HepG2 (cell line): ENCODE data around the gene SPRED2. TPM values are rescaled to one million over a fixed set of nuclear protein-coding genes. Genes with fewer than 3 reads are reported as not detected.

ENCODE experiments used
- CSRNP2 ChIP-seq: sonication (generic); formaldehyde crosslinking; conservative IDR thresholded peaks from 2 replicates; pipeline ENCODE4 v1.8.0; 2022; ENCODE audit warnings: low read depth, missing genetic modification reagents
- E2F5 ChIP-seq: sonication (generic); formaldehyde crosslinking; conservative IDR thresholded peaks from 2 replicates; pipeline ENCODE4 v1.4.0; 2020; ENCODE audit warnings: missing genetic modification reagents
- FOXA1 ChIP-seq, 2 experiments: fragments of 450-650 bp in 1 of 2; sonication (generic) in 1 of 2; formaldehyde crosslinking in 1 of 2; IDR thresholded peaks; 2 replicates each; pipeline versions ENCODE4 v1.4.0 to v1.6.1; 2016 to 2020; ENCODE audit warnings: missing genetic modification reagents in 1 of 2
- GABPB1 ChIP-seq: IDR thresholded peaks from 2 replicates; pipeline ENCODE4 v1.6.1; 2016; ENCODE audit warnings: mild to moderate bottlenecking, missing genetic modification reagents, moderate library complexity, missing compliant biosample characterization
- GATA4 ChIP-seq: sonication (generic); IDR thresholded peaks from 2 replicates; pipeline ENCODE4 v1.6.1; 2016; ENCODE audit warnings: antibody characterized with exemption, low read depth, borderline replicate concordance
- HMGXB3 ChIP-seq: sonication (generic); formaldehyde crosslinking; IDR thresholded peaks from 2 replicates; pipeline ENCODE4 v1.4.0; 2020; ENCODE audit warnings: missing genetic modification reagents, borderline replicate concordance
- JDP2 ChIP-seq: sonication (generic); formaldehyde crosslinking; IDR thresholded peaks from 2 replicates; pipeline ENCODE4 v1.8.1; 2022; ENCODE audit warnings: missing genetic modification reagents, borderline replicate concordance
- JUND ChIP-seq: sonication (generic); formaldehyde crosslinking; IDR thresholded peaks from 2 replicates; pipeline ENCODE4 v1.8.0; 2022; ENCODE audit warnings: mild to moderate bottlenecking, missing genetic modification reagents
- MEIS1 ChIP-seq: sonication (generic); formaldehyde crosslinking; IDR thresholded peaks from 2 replicates; pipeline ENCODE4 v1.9.0; 2021; ENCODE audit warnings: mild to moderate bottlenecking, missing genetic modification reagents, moderate library complexity, borderline replicate concordance
- MLLT10 ChIP-seq: sonication (generic); formaldehyde crosslinking; IDR thresholded peaks from 2 replicates; pipeline ENCODE4 v1.4.0; 2020; ENCODE audit warnings: missing genetic modification reagents
- MLX ChIP-seq: IDR thresholded peaks from 2 replicates; pipeline ENCODE4 v1.6.1; 2016
- MTERF4 ChIP-seq: sonication (generic); formaldehyde crosslinking; IDR thresholded peaks from 2 replicates; pipeline ENCODE4 v1.8.0; 2023; ENCODE audit warnings: mild to moderate bottlenecking, missing genetic modification reagents
- RARA ChIP-seq: IDR thresholded peaks from 2 replicates; pipeline ENCODE4 v1.6.1; 2016; ENCODE audit warnings: missing genetic modification reagents, missing compliant biosample characterization
- SKI ChIP-seq: fragments of 450-650 bp; IDR thresholded peaks from one replicate; pipeline ENCODE4 v1.6.1; 2018; ENCODE audit warnings: mild to moderate bottlenecking; ENCODE audit not compliant: partially characterized antibody
- TARDBP ChIP-seq: sonication (generic); formaldehyde crosslinking; IDR thresholded peaks from 2 replicates; pipeline ENCODE4 v1.8.0; 2022; ENCODE audit warnings: mild to moderate bottlenecking, missing genetic modification reagents
- TRIM24 ChIP-seq: sonication (generic); formaldehyde crosslinking; IDR thresholded peaks from 2 replicates; pipeline ENCODE4 v1.8.0; 2022; ENCODE audit warnings: mild to moderate bottlenecking, missing genetic modification reagents
- ZNF205 ChIP-seq: IDR thresholded peaks from 2 replicates; pipeline ENCODE4 v1.6.1; 2018; ENCODE audit warnings: missing biosample characterization, missing genetic modification reagents
- ZNF282 ChIP-seq: fragments of 450-650 bp; IDR thresholded peaks from 2 replicates; pipeline ENCODE4 v1.6.1; 2018; ENCODE audit not compliant: partially characterized antibody
- ZNF720 ChIP-seq: sonication (generic); formaldehyde crosslinking; IDR thresholded peaks from 2 replicates; pipeline ENCODE4 v1.4.0; 2020; ENCODE audit warnings: missing genetic modification reagents
- ZNF740 ChIP-seq: sonication (generic); formaldehyde crosslinking; IDR thresholded peaks from 2 replicates; pipeline ENCODE4 v1.4.0; 2020; ENCODE audit warnings: missing genetic modification reagents
- ZNF761 ChIP-seq: sonication (generic); formaldehyde crosslinking; conservative IDR thresholded peaks from 2 replicates; pipeline ENCODE4 v1.4.0; 2020; ENCODE audit warnings: mild to moderate bottlenecking, missing genetic modification reagents
- ZSCAN20 ChIP-seq: sonication (generic); formaldehyde crosslinking; IDR thresholded peaks from 2 replicates; pipeline ENCODE4 v1.4.0; 2020; ENCODE audit warnings: missing genetic modification reagents, mild to moderate bottlenecking, borderline replicate concordance
- polyA plus RNA-seq, 8 experiments: library from polyadenylated mRNA; depleted of rRNA in 3 of 8; stranded (reverse) in 7 of 8; unstranded in 1 of 8; fragments of >200 nt; fragmentation: Illumina TruSeq in 4 of 8; extraction: Trizol in 4 of 8; gene quantifications; 2 replicates each; pipeline versions ENCODE4 v1.2.1 to v1.2.3, GENCODE V29; 2011 to 2016; ENCODE audit warnings: low read depth in 4 of 8, missing spikeins in 1 of 8, mixed read lengths in 1 of 8; ENCODE audit not compliant: insufficient read depth in 1 of 8
- total RNA-seq, 5 experiments: library from RNA; depleted of rRNA; stranded (reverse); fragments of >200 nt; fragmentation: Illumina TruSeq; extraction: Trizol; gene quantifications; 2 replicates each; pipeline ENCODE4 v1.2.3, GENCODE V29; 2016; ENCODE audit warnings: low read depth in 1 of 5

SPRED2 gene
- total and polyA plus RNA-seq, 2 of the 13 experiments (the other 11 are each of a cell fraction or from before 2014, with no cell fraction given), result 13.0 to 37.0 TPM

- TF ChIP-seq HMGXB3 (CRISPR knock-in tag) (peak; percentile 78; the same call in 1 of the 2 replicates), JUND (CRISPR knock-in tag) (peak; percentile 85), RARA (CRISPR knock-in tag) (peak; percentile 96), CSRNP2 (CRISPR knock-in tag) (no peak), ZNF740 (no peak), TARDBP (CRISPR knock-in tag) (peak; percentile 99), MTERF4 (CRISPR knock-in tag) (no peak), JDP2 (CRISPR knock-in tag) (no peak; the same call in 1 of the 2 replicates), FOXA1 (IDR thresholded peaks at IDR 0.05) (peak; percentile 100), FOXA1 (CRISPR knock-in tag; IDR thresholded peaks at IDR 0.05) (peak; percentile 100), GABPB1 (CRISPR knock-in tag) (peak; percentile 39; the same call in 1 of the 2 replicates), MLLT10 (CRISPR knock-in tag) (no peak), ZNF282 (no peak), ZNF761 (CRISPR knock-in tag) (peak; percentile 95), ZSCAN20 (peak; percentile 99), E2F5 (no peak), MLX (CRISPR knock-in tag) (peak; percentile 93), ZNF720 (CRISPR knock-in tag) (no peak), MEIS1 (CRISPR knock-in tag) (peak; percentile 67; the same call in 1 of the 2 replicates), TRIM24 (peak; percentile 95), ZNF205 (peak; percentile 92), GATA4 (peak; percentile 91; the same call in 1 of the 2 replicates), SKI (peak; percentile 94)
Measured at GRCh38 chr2:65373365-65373918, 59.0 kb downstream of the SPRED2 start (continued).
